SKM-1 (cell line): ENCODE measurements around the gene RTF2.

Experiments used
- DNase-seq: peaks from one replicate; lab custom pipeline; 2025; ENCODE audit not compliant: unreplicated experiment; lab: John Stamatoyannopoulos, UW

Gene RTF2

GRCh38 chr20:56468316-56469076 lies at the start of gene RTF2:
Gene RTF2, plus strand, starts transcription at chr20:56468627. Its CDS starts 71 bp downstream, at chr20:56468698.
- peak; percentile 73 for DNase-seq

- no peak for DNase-seq
Observed at GRCh38 chr20:56420028-56420427, 48.4 kb upstream of the RTF2 start.

GRCh38 chr20:56420940-56421688 lies 47.3 kb upstream of the RTF2 start:
- no peak for DNase-seq

- peak; percentile 11 for DNase-seq
Observed at GRCh38 chr20:56422076-56422823, 46.2 kb upstream of the RTF2 start.

- no peak for DNase-seq
Observed at GRCh38 chr20:56422824-56423189, 45.6 kb upstream of the RTF2 start.

GRCh38 chr20:56423211-56423610 lies 45.2 kb upstream of the RTF2 start:
- DNase-seq: no peak

GRCh38 chr20:56423886-56424285 lies 44.5 kb upstream of the RTF2 start:
- DNase-seq: no peak

GRCh38 chr20:56424931-56425330 lies 43.5 kb upstream of the RTF2 start:
- no peak for DNase-seq

- no peak for DNase-seq
Observed at GRCh38 chr20:56426026-56426425, 42.4 kb upstream of the RTF2 start.

GRCh38 chr20:56426926-56427325 lies 41.5 kb upstream of the RTF2 start:
- DNase-seq: no peak

GRCh38 chr20:56427797-56428196 lies 40.6 kb upstream of the RTF2 start:
- DNase-seq: peak; percentile 74

- no peak for DNase-seq
Observed at GRCh38 chr20:56428410-56428809, 40.0 kb upstream of the RTF2 start.

- DNase-seq: no peak
Observed at GRCh38 chr20:56428881-56429280, 39.5 kb upstream of the RTF2 start.

GRCh38 chr20:56429502-56429901 lies 38.9 kb upstream of the RTF2 start:
- peak; percentile 19 for DNase-seq

- DNase-seq: no peak
Observed at GRCh38 chr20:56429941-56430340, 38.5 kb upstream of the RTF2 start.

- no peak for DNase-seq
Observed at GRCh38 chr20:56430461-56430860, 38.0 kb upstream of the RTF2 start.

GRCh38 chr20:56430957-56431356 lies 37.5 kb upstream of the RTF2 start:
- DNase-seq: no peak

GRCh38 chr20:56431471-56431870 lies 37.0 kb upstream of the RTF2 start:
- no peak for DNase-seq

GRCh38 chr20:56433221-56433879 lies 35.1 kb upstream of the RTF2 start:
- DNase-seq: no peak

GRCh38 chr20:56433880-56434255 lies 34.6 kb upstream of the RTF2 start:
- no peak for DNase-seq
